Lower leg skin (tissue), 3 donors: ENCODE measurements around the gene KCNJ15.

Experiments used
- POLR2A ChIP-seq, 2 donors: fragments of 450-650 bp; IDR thresholded peaks; one replicate each; pipeline ENCODE4 v1.6.1; 2016 to 2017; ENCODE audit warnings: antibody characterized with exemption in 2 of 2, mild to moderate bottlenecking in 1 of 2, moderate library complexity in 1 of 2
- TF ChIP-seq, protein P1 (sequence below), 3 donors: fragments of 450-650 bp; IDR thresholded peaks; one replicate each; pipeline ENCODE4 v1.5.1; 2016; ENCODE audit warnings: antibody characterized with exemption in 3 of 3, mild to moderate bottlenecking in 3 of 3, moderate library complexity in 2 of 3

GRCh38 chr21:38244407-38244787 lies 12.4 kb upstream of the KCNJ15 start:
- TF ChIP-seq, protein P1, sequence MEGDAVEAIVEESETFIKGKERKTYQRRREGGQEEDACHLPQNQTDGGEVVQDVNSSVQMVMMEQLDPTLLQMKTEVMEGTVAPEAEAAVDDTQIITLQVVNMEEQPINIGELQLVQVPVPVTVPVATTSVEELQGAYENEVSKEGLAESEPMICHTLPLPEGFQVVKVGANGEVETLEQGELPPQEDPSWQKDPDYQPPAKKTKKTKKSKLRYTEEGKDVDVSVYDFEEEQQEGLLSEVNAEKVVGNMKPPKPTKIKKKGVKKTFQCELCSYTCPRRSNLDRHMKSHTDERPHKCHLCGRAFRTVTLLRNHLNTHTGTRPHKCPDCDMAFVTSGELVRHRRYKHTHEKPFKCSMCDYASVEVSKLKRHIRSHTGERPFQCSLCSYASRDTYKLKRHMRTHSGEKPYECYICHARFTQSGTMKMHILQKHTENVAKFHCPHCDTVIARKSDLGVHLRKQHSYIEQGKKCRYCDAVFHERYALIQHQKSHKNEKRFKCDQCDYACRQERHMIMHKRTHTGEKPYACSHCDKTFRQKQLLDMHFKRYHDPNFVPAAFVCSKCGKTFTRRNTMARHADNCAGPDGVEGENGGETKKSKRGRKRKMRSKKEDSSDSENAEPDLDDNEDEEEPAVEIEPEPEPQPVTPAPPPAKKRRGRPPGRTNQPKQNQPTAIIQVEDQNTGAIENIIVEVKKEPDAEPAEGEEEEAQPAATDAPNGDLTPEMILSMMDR (IDR thresholded peaks at IDR 0.05), result no peak
- TF ChIP-seq POLR2A (IDR thresholded peaks at IDR 0.05), result no peak
